OCI-LY7 (cell line): Measurements from ENCODE around the gene CRYBG1. TPM values are rescaled to one million over a fixed set of nuclear protein-coding genes. Genes with fewer than 3 reads are reported as not detected.

ENCODE experiments used
- BruUV-seq: library from RNA; stranded (reverse); fragments of 400-500 nt; replicated peaks from 2 replicates; lab custom pipeline; 2021; lab: Mats Ljungman, UMichigan
- CTCF ChIA-PET: fragments of 300-600 bp; sonication (Branson Sonifier 250); formaldehyde crosslinking; loops from one replicate; lab custom pipeline; 2022; ENCODE audit warnings: antibody characterized with exemption; ENCODE audit not compliant: unreplicated experiment; lab: Charles Lee
- POLR2A ChIA-PET: fragments of 300-600 bp; sonication (Branson Sonifier 250); formaldehyde crosslinking; loops from one replicate; lab custom pipeline; 2022; ENCODE audit warnings: antibody characterized with exemption; lab: Charles Lee
- DNase-seq: peaks from one replicate; pipeline ENCODE4 v3.0.0-alpha.2; 2015; ENCODE audit warnings: low spot score
- H2AFZ ChIP-seq: fragments of 200-600 bp; sonication (generic), shearing (Covaris generic); 2 replicates; pipeline ENCODE4 v1.6.1; 2014; ENCODE audit warnings: mild to moderate bottlenecking, antibody characterized with exemption, low read length, moderate library complexity
- H3K27ac ChIP-seq: fragments of 200-600 bp; sonication (generic); 2 replicates; pipeline ENCODE4 v1.5.1; 2014; ENCODE audit warnings: mixed run types, low read depth, mild to moderate bottlenecking, moderate library complexity, low read length, inconsistent platforms; ENCODE audit not compliant: poor library complexity, severe bottlenecking
- H3K36me3 ChIP-seq: fragments of 200-600 bp; sonication (generic); 2 replicates; pipeline ENCODE4 v1.6.1; 2014; ENCODE audit warnings: mild to moderate bottlenecking, antibody characterized with exemption, low read length, moderate library complexity, mixed read lengths; ENCODE audit not compliant: insufficient read depth
- H3K4me1 ChIP-seq: fragments of 200-600 bp; sonication (generic); 2 replicates; pipeline ENCODE4 v1.5.1; 2014; ENCODE audit warnings: mild to moderate bottlenecking, low read length; ENCODE audit not compliant: insufficient read depth, poor library complexity, severe bottlenecking
- H3K4me2 ChIP-seq: fragments of 200-600 bp; sonication (generic); 2 replicates; pipeline ENCODE4 v1.6.1; 2014; ENCODE audit warnings: mild to moderate bottlenecking, low read length
- H3K4me3 ChIP-seq: fragments of 200-600 bp; sonication (generic); 2 replicates; pipeline ENCODE4 v1.5.1; 2014; ENCODE audit warnings: mild to moderate bottlenecking, low read depth, low read length; ENCODE audit not compliant: poor library complexity, severe bottlenecking
- H3K79me2 ChIP-seq: fragments of 200-600 bp; sonication (generic); 2 replicates; pipeline ENCODE4 v1.6.1; 2016; ENCODE audit warnings: low read depth, mild to moderate bottlenecking, low read length, moderate library complexity, mixed read lengths; ENCODE audit not compliant: insufficient read depth
- H3K9me2 ChIP-seq: fragments of 200-600 bp; sonication (generic); 2 replicates; pipeline ENCODE4 v1.6.1; 2016; ENCODE audit warnings: mild to moderate bottlenecking, low read length, mixed read lengths; ENCODE audit not compliant: insufficient read depth
- H3K9me3 ChIP-seq: fragments of 200-600 bp; sonication (generic); 2 replicates; pipeline ENCODE4 v1.6.1; 2014; ENCODE audit warnings: mild to moderate bottlenecking, mixed run types, low read length, mixed read lengths
- H4K20me1 ChIP-seq: fragments of 200-600 bp; sonication (generic); 2 replicates; pipeline ENCODE4 v1.6.1; 2014; ENCODE audit warnings: mild to moderate bottlenecking, antibody characterized with exemption, low read length, moderate library complexity, mixed read lengths; ENCODE audit not compliant: insufficient read depth
- CTCF ChIP-seq: fragments of 200-600 bp; sonication (generic); conservative IDR thresholded peaks from 2 replicates; pipeline ENCODE4 v1.5.1; 2014; ENCODE audit warnings: mild to moderate bottlenecking, antibody characterized with exemption, low read length, moderate library complexity, mixed read lengths
- EZH2phosphoT487 ChIP-seq: fragments of 200-600 bp; sonication (generic); IDR thresholded peaks from 2 replicates; pipeline ENCODE4 v1.6.1; 2018; ENCODE audit warnings: low read depth, borderline replicate concordance, mild to moderate bottlenecking, mixed run types, antibody characterized with exemption, low read length, moderate library complexity, mixed read lengths
- intact Hi-C: fragments of 100-400 bp; cut with micrococcal nuclease; formaldehyde crosslinking; loops from one replicate; pipeline ENCODE4 v1.10.0; 2022; ENCODE audit not compliant: unreplicated experiment
- total RNA-seq, 2 experiments: library from RNA; depleted of rRNA in 1 of 2; stranded (reverse); fragments of >200 nt in 1 of 2; shearing (Covaris generic) in 1 of 2; gene quantifications; 2 replicates each; pipeline ENCODE4 v1.2.3, GENCODE V29; 2014 to 2022

CRYBG1 gene
- total RNA-seq, 2 experiments from 2014 or later: 41.7 to 66.2 TPM

GRCh38 chr6:106537662-106538061 is 177.1 kb downstream of the CRYBG1 start:
- BruUV-seq: no TSS peak
- intact Hi-C loops: no loop called here
- POLR2A ChIA-PET: interaction anchor here (0.8 to 1.8 kb wide), 4 partner anchors 12 to 97 kb away, joined by 3 to 6 read pairs (median 3); no protein-coding TSS in a partner anchor
- Histone ChIP-seq H3K79me2 (no peaks in the 10 kb centered on the region), H3K36me3 (peaks cover 88% of the 10 kb centered on the region), H3K9me2 (no peaks in the 10 kb centered on the region), H3K27ac (no peak overlapping the region), H4K20me1 (no peaks in the 10 kb centered on the region), H2AFZ (no peak overlapping the region), H3K4me1 (no peaks in the 10 kb centered on the region), H3K4me3 (no peak overlapping the region), H3K9me3 (no peaks in the 10 kb centered on the region), H3K4me2 (no peak overlapping the region)
- CTCF ChIA-PET: no interaction called here
- no peak for TF ChIP-seq EZH2phosphoT487
- no peak for TF ChIP-seq CTCF
- DNase-seq: no peak

GRCh38 chr6:106538145-106538544 is 177.6 kb downstream of the CRYBG1 start:
- Histone ChIP-seq H3K9me3 (no peaks in the 10 kb centered on the region), H3K4me2 (no peak overlapping the region), H3K36me3 (peaks cover 85% of the 10 kb centered on the region), H2AFZ (no peak overlapping the region), H3K4me1 (no peaks in the 10 kb centered on the region), H4K20me1 (no peaks in the 10 kb centered on the region), H3K27ac (no peak overlapping the region), H3K79me2 (no peaks in the 10 kb centered on the region), H3K4me3 (no peak overlapping the region), H3K9me2 (no peaks in the 10 kb centered on the region)
- no peak for DNase-seq
- POLR2A ChIA-PET: interaction anchor here (1.1 to 1.8 kb wide), 2 partner anchors 12 to 28 kb away, joined by 3 to 6 read pairs; no protein-coding TSS in a partner anchor
- TF ChIP-seq CTCF: no peak
- no peak for TF ChIP-seq EZH2phosphoT487
- CTCF ChIA-PET: no interaction called here
- BruUV-seq: no TSS peak
- intact Hi-C loops: no loop called here

- peaks cover 85% of the 10 kb centered on the region for H3K36me3 ChIP-seq
- POLR2A ChIA-PET: interaction anchor here (0.8 to 1.3 kb wide), 3 partner anchors 9 to 563 kb away, joined by 3 to 5 read pairs (median 4); no protein-coding TSS in a partner anchor
Measured at GRCh38 chr6:106539936-106540335, 179.4 kb downstream of the CRYBG1 start.

More at GRCh38 chr6:106539936-106540335, 179.4 kb downstream of the CRYBG1 start:
- Histone ChIP-seq H3K79me2 (no peaks in the 10 kb centered on the region), H3K4me1 (no peaks in the 10 kb centered on the region), H3K4me2 (no peak overlapping the region), H2AFZ (no peak overlapping the region), H4K20me1 (no peaks in the 10 kb centered on the region), H3K9me2 (no peaks in the 10 kb centered on the region), H3K4me3 (no peak overlapping the region), H3K9me3 (no peaks in the 10 kb centered on the region), H3K27ac (no peak overlapping the region)
- CTCF ChIA-PET: no interaction called here
- TF ChIP-seq CTCF: no peak
- no peak for TF ChIP-seq EZH2phosphoT487
- intact Hi-C loops: no loop called here
- DNase-seq: no peak
- BruUV-seq: no TSS peak
